Spleen (tissue), 7 donors: Measurements from ENCODE around the gene CHKB.

Experiments used
- CTCF ChIP-seq, 11 experiments: fragments of 200-600 bp in 7 of 11; fragments of 450-650 bp in 4 of 11; sonication (generic) in 4 of 11; IDR thresholded peaks in 8 of 11; conservative IDR thresholded peaks in 3 of 11; 1 replicate in 7 of 11; 2 replicates in 4 of 11; pipeline versions ENCODE4 v1.4.0 to v1.8.0; 2016 to 2021; ENCODE audit warnings: antibody characterized with exemption in 11 of 11, inconsistent platforms in 4 of 11, mild to moderate bottlenecking in 1 of 11
- POLR2A ChIP-seq, 3 donors: fragments of 450-650 bp; IDR thresholded peaks; one replicate each; pipeline ENCODE4 v1.5.1; 2017; ENCODE audit warnings: antibody characterized with exemption in 3 of 3, mild to moderate bottlenecking in 1 of 3
- donor health status: DM: no; HTN: no; CAD: no; lungs with moderate emphysema.
- donor health status: DM: no; HTN: no; CAD: no.
- donor health status: DM: no; HTN: no; CAD: no.

GRCh38 chr22:50604256-50605001 lies 21.8 kb upstream of the CHKB start:
- TF ChIP-seq CTCF (IDR thresholded peaks at IDR 0.05 in 8 of 11, conservative IDR thresholded peaks at IDR 0.05 in 3 of 11) (no peak), POLR2A (IDR thresholded peaks at IDR 0.05) (no peak)
